SK-N-MC (cell line): ENCODE results near the gene NRN1L.
"Not testable (repeated sequence)": the region's sequence is repeated elsewhere in the genome, so short reads cannot be mapped to it uniquely, and the experiment has no call there.

Experiments
- DNase-seq: peaks from one replicate; pipeline ENCODE4 v3.0.0-alpha.2; 2011; ENCODE audit warnings: low read depth, low spot score
- H3K27ac ChIP-seq: fragments of 200-600 bp; sonication (generic); 2 replicates; pipeline ENCODE4 v1.5.1; 2016; ENCODE audit warnings: mixed run types
- H3K36me3 ChIP-seq: fragments of 200-600 bp; sonication (generic); 2 replicates; pipeline ENCODE4 v1.6.1; 2017; ENCODE audit warnings: antibody characterized with exemption, low read length, mixed read lengths; ENCODE audit not compliant: insufficient read depth
- H3K4me3 ChIP-seq: fragments of 200-600 bp; sonication (generic); 2 replicates; pipeline ENCODE4 v1.5.1; 2016
- H3K9ac ChIP-seq: fragments of 200-600 bp; sonication (generic); 2 replicates; pipeline ENCODE4 v1.8.0; 2017; ENCODE audit warnings: mixed run types, mixed read lengths; ENCODE audit not compliant: insufficient read length
- H3K9me3 ChIP-seq: fragments of 200-600 bp; sonication (generic); 2 replicates; pipeline ENCODE4 v1.6.1; 2017; ENCODE audit warnings: low read depth, mild to moderate bottlenecking, antibody characterized with exemption, low read length, moderate library complexity, mixed read lengths
- EZH2 ChIP-seq: fragments of 200-600 bp; sonication (generic); IDR thresholded peaks from one replicate; pipeline ENCODE4 v1.6.1; 2017; ENCODE audit warnings: antibody characterized with exemption
- FOXP2 ChIP-seq: optimal IDR thresholded peaks from 2 replicates; pipeline ENCODE3; 2011; ENCODE audit warnings: mild to moderate bottlenecking, moderate library complexity; ENCODE audit not compliant: insufficient read depth; ENCODE audit errors: extremely low read length, control extremely low read depth
- POLR2AphosphoS5 ChIP-seq: IDR thresholded peaks from 2 replicates; pipeline ENCODE4 v1.6.1; 2012; ENCODE audit warnings: mild to moderate bottlenecking, low read depth, low read length, borderline replicate concordance

The NRN1L gene

GRCh38 chr16:67884684-67885083, at the start of gene NRN1L:
TSS of gene NRN1L (plus strand) at chr16:67884885. CDS start at chr16:67884904, 19 bp downstream.
- H3K4me3 ChIP-seq: no peak within 1 kb of the TSS
- no peak within 1 kb of the TSS for H3K27ac ChIP-seq
- DNase-seq: no peak
- no peak within 1 kb of the TSS for H3K9ac ChIP-seq
- no peaks in the 10 kb centered on the region for H3K9me3 ChIP-seq
- TF ChIP-seq EZH2 (no peak), POLR2AphosphoS5 (no peak), FOXP2 (no peak)
- H3K36me3 ChIP-seq: peaks cover 7% of the 10 kb centered on the region; the same call in 1 of the 2 replicates

GRCh38 chr16:67837190-67837589, 47.5 kb upstream of the NRN1L start:
- H3K4me3 ChIP-seq, H3K27ac ChIP-seq, H3K9me3 ChIP-seq, DNase-seq, H3K9ac ChIP-seq, H3K36me3 ChIP-seq: not testable (repeated sequence)

- H3K4me3 ChIP-seq: no peak overlapping the region
- H3K36me3 ChIP-seq: no peaks in the 10 kb centered on the region
- H3K9me3 ChIP-seq: no peaks in the 10 kb centered on the region
- DNase-seq: no peak
- no peak overlapping the region for H3K27ac ChIP-seq
- no peak for TF ChIP-seq POLR2AphosphoS5
- no peak for TF ChIP-seq FOXP2
- TF ChIP-seq EZH2: no peak
- no peak overlapping the region for H3K9ac ChIP-seq
Observed at GRCh38 chr16:67837811-67838210, 46.9 kb upstream of the NRN1L start.

GRCh38 chr16:67841198-67841815, 43.4 kb upstream of the NRN1L start:
- no peak for TF ChIP-seq POLR2AphosphoS5
- no peak for TF ChIP-seq FOXP2
- TF ChIP-seq EZH2: no peak
- Histone ChIP-seq H3K27ac (peak overlapping the region; percentile 98), H3K9ac (peak overlapping the region; percentile 57)

GRCh38 chr16:67841816-67842508, 42.7 kb upstream of the NRN1L start, which contains the start of gene THAP11:
TSS of gene THAP11 (plus strand) at chr16:67842320. CDS start at chr16:67842555, 235 bp downstream.
- Histone ChIP-seq H3K9ac (peak within 1 kb of the TSS; percentile 87), H3K36me3 (no peaks in the 10 kb centered on the region), H3K27ac (peak within 1 kb of the TSS; percentile 98), H3K9me3 (no peaks in the 10 kb centered on the region), H3K4me3 (peak within 1 kb of the TSS; percentile 90)
- peak; percentile 38; the same call in 1 of the 2 replicates for TF ChIP-seq POLR2AphosphoS5
- no peak for TF ChIP-seq FOXP2
- DNase-seq: peak; percentile 68

More at GRCh38 chr16:67841198-67841815, 43.4 kb upstream of the NRN1L start:
- no peak for DNase-seq
- no peaks in the 10 kb centered on the region for H3K36me3 ChIP-seq
- peak overlapping the region; percentile 90 for H3K4me3 ChIP-seq
- no peaks in the 10 kb centered on the region for H3K9me3 ChIP-seq

GRCh38 chr16:67842509-67843342, 42.0 kb upstream of the NRN1L start:
- H3K4me3 ChIP-seq: peak overlapping the region; percentile 90
- H3K9me3 ChIP-seq: no peaks in the 10 kb centered on the region
- no peak; the same call in 1 of the 2 replicates for TF ChIP-seq POLR2AphosphoS5
- TF ChIP-seq FOXP2: no peak
- DNase-seq: no peak
- H3K9ac ChIP-seq: peak overlapping the region; percentile 60
- H3K36me3 ChIP-seq: no peaks in the 10 kb centered on the region
- peak overlapping the region; percentile 98; the same call in 1 of the 2 replicates for H3K27ac ChIP-seq

GRCh38 chr16:67843343-67843765, 41.3 kb upstream of the NRN1L start:
- H3K36me3 ChIP-seq: no peaks in the 10 kb centered on the region
- no peaks in the 10 kb centered on the region for H3K9me3 ChIP-seq
- no peak overlapping the region for H3K27ac ChIP-seq
- TF ChIP-seq EZH2 (no peak), POLR2AphosphoS5 (no peak), FOXP2 (no peak)
- no peak for DNase-seq
- peak overlapping the region; percentile 45 for H3K9ac ChIP-seq
- peak overlapping the region; percentile 90 for H3K4me3 ChIP-seq

GRCh38 chr16:67844497-67844896, 40.2 kb upstream of the NRN1L start:
- Histone ChIP-seq H3K36me3 (peaks cover 6% of the 10 kb centered on the region; the same call in 1 of the 2 replicates), H3K9me3 (no peaks in the 10 kb centered on the region), H3K27ac (no peak overlapping the region), H3K4me3 (peak overlapping the region; percentile 90), H3K9ac (no peak overlapping the region)
- TF ChIP-seq POLR2AphosphoS5 (no peak), FOXP2 (no peak), EZH2 (no peak)
- DNase-seq: no peak
